Fibroblast of the aortic adventitia (primary cell): ENCODE measurements around the gene HES4. TPM values are rescaled to one million over a fixed set of nuclear protein-coding genes. Genes with fewer than 3 reads are reported as not detected.

Experiments
- DNase-seq: peaks from one replicate; pipeline ENCODE4 v3.0.0-alpha.2; 2010; ENCODE audit warnings: low read depth
- H3K4me3 ChIP-seq: 2 replicates; pipeline ENCODE4 v1.5.1; 2011; ENCODE audit warnings: low read depth, mild to moderate bottlenecking, control low read depth, low read length, moderate library complexity
- CTCF ChIP-seq: IDR thresholded peaks from 2 replicates; pipeline ENCODE4 v1.5.1; 2011; ENCODE audit warnings: mild to moderate bottlenecking, low read length, control low read depth, inconsistent platforms; ENCODE audit not compliant: insufficient read depth
- total RNA-seq: library from RNA; depleted of rRNA; stranded (reverse); fragments of >200 nt; gene quantifications from 2 replicates; pipeline ENCODE4 v1.2.3, GENCODE V29; 2012; ENCODE audit warnings: low replicate concordance

HES4 gene
- total RNA-seq, 1 donor = 0.36 TPM

GRCh38 chr1:982765-983436, 17.0 kb downstream of the HES4 start:
- TF ChIP-seq CTCF = no peak
- DNase-seq = no peak
- H3K4me3 ChIP-seq = no peak overlapping the region

- no peak for DNase-seq
- H3K4me3 ChIP-seq = no peak within 1 kb of the TSS
- no peak for TF ChIP-seq CTCF
Measured at GRCh38 chr1:981955-982558, 17.8 kb downstream of the HES4 start, which contains the start of gene PERM1. PERM1 (minus strand) TSS chr1:982093; CDS start chr1:981029, 1,064 bp downstream.

DNA sequence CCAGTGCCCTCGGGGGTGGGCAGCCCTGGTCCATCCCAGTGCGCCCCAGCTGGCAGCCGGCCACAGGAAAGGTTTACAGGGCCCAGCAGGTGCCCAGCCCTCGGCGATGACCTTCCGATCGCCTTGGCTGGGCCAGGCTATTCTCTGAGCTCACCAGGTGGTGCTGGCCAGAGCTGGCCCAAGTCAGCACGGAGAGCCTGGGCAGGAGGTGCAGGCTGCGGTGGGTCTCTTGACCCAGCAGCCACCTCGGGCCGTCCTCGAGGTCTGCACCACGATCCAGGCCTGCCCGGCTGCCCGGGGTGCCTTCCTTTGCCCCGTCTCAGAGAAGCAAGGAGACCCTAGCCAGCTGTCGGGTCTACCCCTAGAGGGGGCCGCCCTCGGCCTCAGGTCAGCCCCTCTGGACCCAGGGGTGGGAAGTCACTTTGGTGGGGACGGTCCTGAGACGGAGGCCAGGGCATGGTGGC, 18.4 kb downstream of the HES4 start:
- TF ChIP-seq CTCF = no peak
- DNase-seq = no peak
- no peak overlapping the region for H3K4me3 ChIP-seq

DNA sequence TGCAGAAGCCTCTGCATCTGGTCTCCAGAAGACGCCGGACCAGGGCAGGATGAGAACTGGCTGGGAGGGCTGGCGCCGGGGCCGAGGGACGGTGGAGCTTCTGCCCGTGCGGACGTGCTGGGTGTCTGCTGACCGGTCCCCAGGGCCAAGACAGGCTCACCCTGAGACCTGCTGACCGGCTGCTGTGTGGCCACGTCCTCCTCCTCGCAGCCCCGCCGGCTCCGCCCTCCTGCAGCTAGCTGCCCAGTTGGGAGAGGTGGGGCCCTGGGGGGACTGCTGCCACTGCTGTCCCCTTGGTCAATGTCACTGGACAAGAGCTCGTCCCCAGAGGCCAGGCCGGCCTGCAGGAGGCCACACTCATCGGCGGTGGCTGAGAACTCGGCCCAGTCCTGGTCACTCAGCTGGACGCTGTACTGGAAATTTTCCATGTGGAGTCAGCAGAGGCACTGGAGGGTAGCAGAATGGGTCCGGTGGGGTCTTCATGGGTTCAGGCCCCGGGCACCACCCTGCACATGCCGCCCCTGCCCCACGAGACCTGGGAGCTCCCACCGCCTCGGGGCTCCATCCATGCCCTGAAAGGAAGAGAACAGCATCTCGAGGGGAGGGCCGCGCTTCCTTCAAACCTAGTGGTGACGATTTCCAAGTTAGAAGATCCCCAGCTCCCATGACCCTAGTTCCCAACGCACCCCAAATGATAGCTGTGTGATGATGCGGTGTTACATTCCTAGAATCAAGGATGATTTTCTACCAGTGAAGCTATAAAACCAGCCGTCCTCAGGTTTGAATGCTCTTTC, 19.1 kb downstream of the HES4 start:
- no peak overlapping the region for H3K4me3 ChIP-seq
- no peak for DNase-seq
- TF ChIP-seq CTCF = no peak

DNA sequence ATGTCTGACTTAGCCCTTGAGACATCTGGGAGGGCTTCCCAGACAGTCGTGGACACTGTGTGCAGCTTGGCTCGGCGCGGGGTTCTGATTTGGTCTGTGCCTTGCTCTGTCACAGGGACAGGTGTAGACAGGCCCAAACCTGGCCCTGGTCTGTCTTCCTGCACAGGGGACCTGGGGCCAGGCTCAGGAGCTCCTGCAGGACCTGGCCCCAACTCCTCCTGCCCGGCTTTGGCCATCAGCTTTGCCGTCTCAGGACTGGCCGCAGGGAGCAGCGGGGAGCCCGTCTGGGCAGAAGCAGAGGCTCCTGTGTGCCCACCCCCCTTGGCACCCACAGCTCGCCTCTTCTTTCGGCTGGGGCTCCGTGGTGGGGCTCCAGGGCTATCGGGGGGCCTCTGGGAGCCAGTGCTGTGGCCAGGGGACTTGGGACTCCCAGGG, 19.7 kb downstream of the HES4 start:
- DNase-seq = no peak
- TF ChIP-seq CTCF = no peak
- no peak overlapping the region for H3K4me3 ChIP-seq

- DNase-seq = no peak
- H3K4me3 ChIP-seq = no peak overlapping the region
- no peak for TF ChIP-seq CTCF
Measured at GRCh38 chr1:979744-980072, 20.2 kb downstream of the HES4 start.
